SHP77 treated with DMSO at 0.1 percent for 48 hours (cell line): ENCODE measurements around the gene EGFR.

Source experiments
- DNase-seq: peaks from one replicate; lab custom pipeline; 2025; lab: John Stamatoyannopoulos, UW

EGFR gene

GRCh38 chr7:55189878-55190436, 171.1 kb downstream of the EGFR start:
- no peak for DNase-seq

- DNase-seq: no peak
Observed at GRCh38 chr7:55190511-55191160, 171.8 kb downstream of the EGFR start.

- no peak for DNase-seq
Observed at GRCh38 chr7:55191161-55191925, 172.5 kb downstream of the EGFR start.

GRCh38 chr7:55191926-55192692, 173.3 kb downstream of the EGFR start:
- no peak for DNase-seq

- DNase-seq: no peak
Observed at GRCh38 chr7:55192723-55193122, 173.9 kb downstream of the EGFR start.

- no peak for DNase-seq
Observed at GRCh38 chr7:55193245-55193644, 174.4 kb downstream of the EGFR start.

GRCh38 chr7:55194522-55194921, 175.7 kb downstream of the EGFR start:
- DNase-seq: no peak

- DNase-seq: no peak
Observed at GRCh38 chr7:55198634-55199392, 180.0 kb downstream of the EGFR start.

- DNase-seq: no peak
Observed at GRCh38 chr7:55199418-55199817, 180.6 kb downstream of the EGFR start.

GRCh38 chr7:55200441-55200840, 181.6 kb downstream of the EGFR start:
- no peak for DNase-seq

- DNase-seq: no peak
Observed at GRCh38 chr7:55202150-55202913, 183.5 kb downstream of the EGFR start.

- DNase-seq: no peak
Observed at GRCh38 chr7:55203300-55203699, 184.5 kb downstream of the EGFR start.

- no peak for DNase-seq
Observed at GRCh38 chr7:55205124-55205955, 186.5 kb downstream of the EGFR start.

GRCh38 chr7:55206235-55207029, 187.6 kb downstream of the EGFR start:
- DNase-seq: no peak

- DNase-seq: no peak
Observed at GRCh38 chr7:55207436-55208125, 188.8 kb downstream of the EGFR start.

GRCh38 chr7:55209366-55209765, 190.5 kb downstream of the EGFR start:
- DNase-seq: no peak

GRCh38 chr7:55210176-55210575, 191.4 kb downstream of the EGFR start:
- no peak for DNase-seq

GRCh38 chr7:55210716-55211115, 191.9 kb downstream of the EGFR start:
- no peak for DNase-seq

- no peak for DNase-seq
Observed at GRCh38 chr7:55211726-55212125, 192.9 kb downstream of the EGFR start.
